ENCODE results near the gene RIOK1. TPM values are rescaled to one million over a fixed set of nuclear protein-coding genes. Genes with fewer than 3 reads are reported as not detected.
"Not testable (repeated sequence)": the region's sequence is repeated elsewhere in the genome, so short reads cannot be mapped to it uniquely, and the experiment has no call there.

The RIOK1 gene
- total RNA-seq, 4 donors from 2014 or later, result 11.3 to 17.5 (median 15.8) TPM

GRCh38 chr6:7351916-7352315 is 37.7 kb upstream of the RIOK1 start:
- DNase-seq; H3K9me3 ChIP-seq; H3K4me3 ChIP-seq (replicated peaks in 1 of 3); H3K36me3 ChIP-seq; H3K4me1 ChIP-seq; intact Hi-C loops (cut with DNase I); H3K27me3 ChIP-seq; H3K27ac ChIP-seq: not testable (repeated sequence)
- 67 to 74% methylated on average over 3 of the region's 3 CpGs for WGBS, 2 donors

- 85 to 91% methylated on average over 7 of the region's 7 CpGs for WGBS, 2 donors
- no peaks in the 10 kb centered on the region for H3K9me3 ChIP-seq
- no peak for TF ChIP-seq CTCF (IDR thresholded peaks at IDR 0.05)
- no peak for TF ChIP-seq POLR2A (IDR thresholded peaks at IDR 0.05)
- no peaks in the 10 kb centered on the region for H3K27me3 ChIP-seq
- no peak overlapping the region for H3K27ac ChIP-seq
- no peak for DNase-seq
- no peak overlapping the region for H3K4me3 ChIP-seq (replicated peaks in 1 of 3)
- H3K36me3 ChIP-seq, result no peaks in the 10 kb centered on the region
- H3K4me1 ChIP-seq, result no peaks in the 10 kb centered on the region
- intact Hi-C loops (cut with DNase I), result no loop called here
These were observed 22.2 kb upstream of the RIOK1 start for GRCh38 chr6:7367408-7367807.

- Histone ChIP-seq H3K4me3 (replicated peaks in 1 of 3) (no peak overlapping the region), H3K27me3 (no peaks in the 10 kb centered on the region), H3K36me3 (no peaks in the 10 kb centered on the region), H3K27ac (no peak overlapping the region), H3K4me1 (no peaks in the 10 kb centered on the region), H3K9me3 (no peaks in the 10 kb centered on the region)
- intact Hi-C loops (cut with DNase I), result no loop called here
- TF ChIP-seq CTCF (IDR thresholded peaks at IDR 0.05) (no peak), POLR2A (IDR thresholded peaks at IDR 0.05) (no peak)
- WGBS, 2 donors, result 55 to 59% methylated on average over 3 of the region's 3 CpGs
- no peak for DNase-seq
These were observed 15.9 kb upstream of the RIOK1 start for GRCh38 chr6:7373739-7374138.

GRCh38 chr6:7377961-7378360 is 11.6 kb upstream of the RIOK1 start:
- H3K27ac ChIP-seq, result no peak overlapping the region
- no peaks in the 10 kb centered on the region for H3K9me3 ChIP-seq
- H3K4me1 ChIP-seq, result no peaks in the 10 kb centered on the region
- no peaks in the 10 kb centered on the region for H3K27me3 ChIP-seq
- TF ChIP-seq POLR2A (IDR thresholded peaks at IDR 0.05), result no peak
- TF ChIP-seq CTCF (IDR thresholded peaks at IDR 0.05), result no peak
- H3K36me3 ChIP-seq, result no peaks in the 10 kb centered on the region
- DNase-seq, result no peak
- intact Hi-C loops (cut with DNase I), result no loop called here
- no peak overlapping the region for H3K4me3 ChIP-seq (replicated peaks in 1 of 3)
- WGBS, 2 donors, result 91 to 92% methylated on average over 1 of the region's 1 CpG

- no peak for DNase-seq
- no peak overlapping the region for H3K27ac ChIP-seq
- no peaks in the 10 kb centered on the region for H3K4me1 ChIP-seq
- WGBS, 2 donors, result 59 to 68% methylated on average over 4 of the region's 4 CpGs
- intact Hi-C loops (cut with DNase I), result no loop called here
- H3K9me3 ChIP-seq, result no peaks in the 10 kb centered on the region
- no peaks in the 10 kb centered on the region for H3K27me3 ChIP-seq
- H3K36me3 ChIP-seq, result no peaks in the 10 kb centered on the region
- no peak overlapping the region for H3K4me3 ChIP-seq (replicated peaks in 1 of 3)
- TF ChIP-seq CTCF (IDR thresholded peaks at IDR 0.05) (no peak), POLR2A (IDR thresholded peaks at IDR 0.05) (no peak)
These were observed 10.9 kb upstream of the RIOK1 start for GRCh38 chr6:7378740-7379139.

- H3K27ac ChIP-seq, result no peak overlapping the region
- no peaks in the 10 kb centered on the region for H3K27me3 ChIP-seq
- H3K36me3 ChIP-seq, result no peaks in the 10 kb centered on the region
- no peak for DNase-seq
- H3K4me3 ChIP-seq (replicated peaks in 1 of 3), result no peak overlapping the region
- H3K4me1 ChIP-seq, result no peaks in the 10 kb centered on the region
- WGBS, 2 donors, result 52 to 67% methylated on average over 1 of the region's 1 CpG
- intact Hi-C loops (cut with DNase I), result no loop called here
- TF ChIP-seq CTCF (IDR thresholded peaks at IDR 0.05) (no peak), POLR2A (IDR thresholded peaks at IDR 0.05) (no peak)
- no peaks in the 10 kb centered on the region for H3K9me3 ChIP-seq
These were observed 8.5 kb upstream of the RIOK1 start for GRCh38 chr6:7381092-7381491.
